Measurements from ENCODE around the gene TAF11. TPM values are rescaled to one million over a fixed set of nuclear protein-coding genes. Genes with fewer than 3 reads are reported as not detected.

TAF11 gene
- polyA plus RNA-seq, 3 donors = 46.6 to 55.3 (median 49.9) TPM

DNA sequence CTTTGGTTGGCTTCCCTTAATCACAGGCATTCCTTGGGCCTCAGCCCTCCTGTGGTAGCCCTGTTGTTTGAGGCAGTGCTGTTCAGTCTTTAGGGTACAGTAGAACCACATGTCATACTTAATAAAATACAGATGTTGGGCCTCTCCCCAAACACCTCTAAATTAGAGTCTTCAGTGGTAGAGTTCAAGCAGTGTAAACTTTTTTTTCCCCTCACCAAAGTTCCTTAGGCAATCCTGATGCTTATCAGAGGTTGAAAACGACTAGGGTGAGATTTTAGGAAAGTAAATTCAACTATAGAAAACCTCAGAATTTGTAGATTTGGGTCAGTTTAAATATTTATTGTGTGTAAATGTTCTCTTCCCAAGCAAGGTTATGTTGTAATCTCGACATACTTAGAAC lies 51.4 kb downstream of the TAF11 start:
- no peak for DNase-seq (ENCODE audit: extremely low read depth in 1 of 11, low read depth in 9 of 11, low spot score in 4 of 11)

DNA sequence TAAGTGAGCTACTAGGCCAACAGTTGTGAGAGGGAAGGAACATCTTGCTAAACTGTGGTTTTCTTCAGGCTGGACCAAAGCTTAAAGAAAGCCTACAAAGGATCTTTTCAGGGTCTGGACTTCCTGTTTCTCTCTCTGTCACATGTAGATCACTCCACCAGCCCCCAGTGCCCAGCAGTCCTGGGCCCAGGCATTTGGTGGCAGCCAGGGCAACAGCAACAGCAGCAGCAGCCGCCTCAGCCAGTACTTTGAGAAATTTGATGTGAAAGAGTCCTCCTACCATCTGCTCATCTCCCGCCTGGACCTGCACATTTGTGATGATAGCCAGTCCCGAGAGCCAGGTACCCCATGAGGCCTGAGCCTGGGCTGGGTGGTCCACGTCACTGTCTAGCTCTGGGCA lies 51.8 kb downstream of the TAF11 start:
- DNase-seq (ENCODE audit: extremely low read depth in 1 of 11, low read depth in 9 of 11, low spot score in 4 of 11) = no peak

DNA sequence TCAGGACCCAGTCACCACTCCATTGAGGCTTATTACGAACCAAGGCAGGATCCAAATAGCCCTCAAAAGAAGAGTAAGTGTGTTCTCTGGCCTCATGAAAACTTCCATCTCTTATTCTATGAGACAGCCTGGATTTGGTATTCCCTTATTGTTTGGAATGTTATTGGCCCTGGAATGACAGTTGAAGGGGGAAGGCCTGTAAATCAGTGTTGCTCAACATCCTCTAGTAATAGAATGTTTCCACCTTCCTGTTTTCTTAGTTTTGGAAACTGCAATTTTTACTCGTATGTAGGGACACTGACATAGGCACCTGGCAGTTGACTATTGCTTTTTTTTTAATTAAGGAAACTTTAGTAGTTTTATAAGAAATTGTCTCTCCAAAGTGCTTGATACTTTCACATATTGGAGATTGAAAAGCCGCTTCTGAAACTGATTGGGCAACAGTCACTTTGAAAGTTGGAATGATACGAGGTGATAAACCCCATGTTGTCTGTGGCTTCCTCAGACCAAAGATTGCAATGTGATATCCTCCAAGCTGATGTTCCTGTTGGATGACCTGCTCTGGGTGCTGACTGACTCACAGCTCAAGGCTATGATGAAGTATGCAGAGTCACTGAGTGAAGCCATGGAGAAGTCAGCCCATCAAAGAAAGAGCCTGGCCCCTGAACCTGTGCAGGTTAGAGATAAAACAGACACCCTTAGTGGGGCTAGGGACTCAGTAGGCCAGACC lies 52.9 kb downstream of the TAF11 start:
- no peak for DNase-seq (ENCODE audit: extremely low read depth in 1 of 11, low read depth in 9 of 11, low spot score in 4 of 11)

DNA sequence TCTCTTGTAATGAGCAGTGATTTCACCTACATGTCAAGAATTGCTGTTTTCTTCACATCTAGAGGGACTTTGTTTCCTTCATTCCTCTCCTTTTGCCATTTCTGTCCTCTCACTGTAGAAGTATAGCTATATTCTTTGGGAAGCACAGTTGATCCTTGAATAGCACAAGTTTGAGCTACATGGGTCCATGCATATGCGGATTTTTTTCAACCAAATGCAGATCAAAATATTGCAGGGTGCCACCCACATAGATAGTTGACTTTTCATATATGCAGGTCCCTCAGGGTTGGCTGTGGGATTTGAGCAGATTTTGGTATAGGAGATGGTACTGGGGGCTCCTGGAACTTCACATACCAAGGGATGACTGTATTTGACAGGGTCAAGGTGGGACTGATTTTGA lies 54.9 kb downstream of the TAF11 start:
- no peak for DNase-seq (ENCODE audit: extremely low read depth in 1 of 11, low read depth in 9 of 11, low spot score in 4 of 11)

DNA sequence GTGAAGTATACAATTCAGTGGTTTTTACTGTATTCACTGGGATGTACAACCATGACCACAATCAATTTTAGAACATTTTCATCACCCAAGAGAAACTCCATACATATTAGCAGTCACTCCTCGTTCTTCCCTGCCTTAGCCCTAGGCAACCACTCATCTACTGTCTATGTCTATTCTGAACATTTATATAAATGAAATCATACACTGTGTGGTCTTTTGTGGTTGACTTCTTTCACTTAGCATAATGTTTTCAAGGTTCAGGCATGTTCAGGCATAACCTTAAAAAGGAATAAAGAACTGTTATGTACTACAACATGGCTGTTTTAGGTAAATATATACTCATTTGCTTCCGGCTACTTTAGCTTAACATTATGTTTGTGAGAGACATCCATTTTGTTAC lies 58.7 kb downstream of the TAF11 start:
- no peak for DNase-seq (ENCODE audit: extremely low read depth in 1 of 11, low read depth in 9 of 11, low spot score in 4 of 11)

Other genes with a start within 250 kb of the TAF11 start
- 10 to 100 TPM; 48.5 to 52.2 (median 51.1) TPM for gene ILRUN, start 191.3 kb downstream of the TAF11 start, polyA plus RNA-seq (ENCODE audit: insufficient read length in 3 of 3)
- gene SNRPC, start 130.5 kb downstream of the TAF11 start, polyA plus RNA-seq (ENCODE audit: insufficient read length in 3 of 3) = 100 to 1,000 TPM; 126 to 161 (median 141) TPM
- gene BLTP3A, start 96.0 kb downstream of the TAF11 start, polyA plus RNA-seq (ENCODE audit: insufficient read length in 3 of 3) = 10 to 100 TPM; 13.2 to 13.8 (median 13.8) TPM
- gene ANKS1A, start 1.2 kb upstream of the TAF11 start, polyA plus RNA-seq (ENCODE audit: insufficient read length in 3 of 3) = 10 to 100 TPM; 36.4 to 53.5 (median 45.4) TPM